Lung (tissue), 12 donors: ENCODE results near the gene ZNF467. TPM values are rescaled to one million over a fixed set of nuclear protein-coding genes. Genes with fewer than 3 reads are reported as not detected.

Experiments used
- ATAC-seq: fragments of 200-7000 bp; cut with Tn5 transposase; one replicate; pipeline ENCODE4 v1.9.1; 2020; ENCODE audit warnings: moderate number of reproducible peaks; ENCODE audit not compliant: insufficient read depth, low FRiP score
- DNase-seq, 3 donors: peaks; one replicate each; pipeline ENCODE4 v3.0.0-alpha.2; 2013 to 2017
- H3K27ac ChIP-seq, 2 donors: one replicate each; pipeline ENCODE4 v1.5.1; 2013; ENCODE audit warnings: mild to moderate bottlenecking in 2 of 2, moderate library complexity in 2 of 2, control low read depth in 1 of 2, inconsistent platforms in 1 of 2, low read depth in 1 of 2, low read length in 1 of 2
- H3K27me3 ChIP-seq, 3 donors: one replicate each; pipeline ENCODE4 v1.5.1; 2013; ENCODE audit warnings: low read length in 2 of 3; ENCODE audit not compliant: control insufficient read depth in 3 of 3, insufficient read depth in 3 of 3
- H3K36me3 ChIP-seq, 4 donors: one replicate each; pipeline ENCODE4 v1.5.1; 2013; ENCODE audit warnings: low read length in 4 of 4, mild to moderate bottlenecking in 1 of 4, moderate library complexity in 1 of 4; ENCODE audit not compliant: control insufficient read depth in 4 of 4, insufficient read depth in 4 of 4
- H3K4me1 ChIP-seq, 5 donors: one replicate each; pipeline ENCODE4 v1.5.1; 2013; ENCODE audit warnings: low read length in 5 of 5, mild to moderate bottlenecking in 2 of 5, moderate library complexity in 1 of 5; ENCODE audit not compliant: control insufficient read depth in 5 of 5, insufficient read depth in 5 of 5
- H3K4me3 ChIP-seq: one replicate; pipeline ENCODE4 v1.5.1; 2013; ENCODE audit warnings: mild to moderate bottlenecking, control low read depth, moderate library complexity
- H3K9ac ChIP-seq, 2 donors: one replicate each; pipeline ENCODE4 v1.5.1; 2013; ENCODE audit warnings: low read length in 2 of 2, control low read depth in 1 of 2; ENCODE audit not compliant: insufficient read depth in 1 of 2
- H3K9me3 ChIP-seq, 4 donors: one replicate each; pipeline ENCODE4 v1.5.1; 2013; ENCODE audit warnings: low read length in 3 of 4, mild to moderate bottlenecking in 1 of 4, moderate library complexity in 1 of 4; ENCODE audit not compliant: control insufficient read depth in 4 of 4, insufficient read depth in 3 of 4
- WGBS, 2 donors: extraction: QIAGEN DNeasy Blood & Tissue Kit; methylation state at CpG; one replicate each; pipeline ENCODE4 v1.1.7; 2013; 5-methylcytosine and 5-hydroxymethylcytosine counted together
- polyA plus RNA-seq, 2 donors: library from polyadenylated mRNA; stranded (reverse); fragments of 200-250 nt; gene quantifications; one replicate each; pipeline ENCODE4 v1.2.1, GENCODE V29; 2013
- total RNA-seq, 2 donors: library from RNA; depleted of rRNA in 1 of 2; stranded (reverse); fragments of >200 nt in 1 of 2; gene quantifications; one replicate each; pipeline ENCODE4 v1.2.1, GENCODE V29; 2014 to 2021
- TF ChIP-seq, protein P1 (sequence below): IDR thresholded peaks from 2 replicates; pipeline ENCODE4 v1.5.1; 2012; ENCODE audit warnings: mild to moderate bottlenecking; ENCODE audit errors: control extremely low read depth, extremely low read depth
- donor health status: control.
- donor health status: control.
- donor health status: Bipolar disorder and iron deficiency.
- donor health status: healthy.
- donor health status: DM: yes; HTN: yes; CAD: no.

The ZNF467 gene
- total and polyA plus RNA-seq, 4 donors: 9.8 to 27.2 (median 14.9) TPM

DNA sequence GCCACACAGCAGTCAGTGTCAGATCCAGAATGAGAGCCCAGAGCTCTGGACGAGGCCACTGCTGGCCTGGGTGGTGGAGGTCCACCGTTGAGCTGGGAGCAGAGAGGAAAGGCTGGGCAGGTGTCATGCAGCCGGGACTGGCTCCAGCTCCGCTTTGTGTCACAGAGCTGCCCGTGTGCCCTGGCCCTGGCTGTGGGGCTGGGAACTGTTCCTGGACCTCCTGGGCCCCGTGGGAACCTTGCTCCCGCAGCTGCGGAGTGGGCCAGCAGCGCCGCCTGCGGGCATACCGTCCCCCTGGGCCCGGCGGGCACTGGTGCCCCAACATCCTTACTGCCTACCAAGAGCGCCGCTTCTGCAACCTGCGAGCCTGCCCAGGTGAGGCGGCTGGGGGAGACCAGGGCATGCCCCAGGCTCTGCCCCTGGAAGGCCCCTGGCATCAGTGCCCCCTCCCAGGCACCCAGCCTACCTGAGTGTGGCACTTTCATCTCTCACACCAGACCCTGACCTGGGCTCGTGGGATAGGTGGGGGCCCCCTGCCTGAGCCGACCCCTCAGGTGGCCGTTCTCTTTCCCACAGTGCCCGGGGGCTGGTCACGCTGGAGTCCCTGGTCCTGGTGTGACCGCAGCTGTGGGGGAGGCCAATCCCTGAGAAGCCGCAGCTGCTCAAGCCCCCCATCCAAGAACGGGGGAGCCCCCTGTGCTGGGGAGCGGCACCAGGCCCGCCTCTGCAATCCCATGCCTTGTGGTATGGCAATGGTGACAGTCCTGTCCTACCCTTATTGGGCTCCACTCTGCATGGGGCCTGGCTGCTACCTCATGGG is 46.0 kb upstream of the ZNF467 start:
- no peak overlapping the region for H3K9ac ChIP-seq
- ATAC-seq (no peak), DNase-seq (no peak)
- TF ChIP-seq, protein P1, sequence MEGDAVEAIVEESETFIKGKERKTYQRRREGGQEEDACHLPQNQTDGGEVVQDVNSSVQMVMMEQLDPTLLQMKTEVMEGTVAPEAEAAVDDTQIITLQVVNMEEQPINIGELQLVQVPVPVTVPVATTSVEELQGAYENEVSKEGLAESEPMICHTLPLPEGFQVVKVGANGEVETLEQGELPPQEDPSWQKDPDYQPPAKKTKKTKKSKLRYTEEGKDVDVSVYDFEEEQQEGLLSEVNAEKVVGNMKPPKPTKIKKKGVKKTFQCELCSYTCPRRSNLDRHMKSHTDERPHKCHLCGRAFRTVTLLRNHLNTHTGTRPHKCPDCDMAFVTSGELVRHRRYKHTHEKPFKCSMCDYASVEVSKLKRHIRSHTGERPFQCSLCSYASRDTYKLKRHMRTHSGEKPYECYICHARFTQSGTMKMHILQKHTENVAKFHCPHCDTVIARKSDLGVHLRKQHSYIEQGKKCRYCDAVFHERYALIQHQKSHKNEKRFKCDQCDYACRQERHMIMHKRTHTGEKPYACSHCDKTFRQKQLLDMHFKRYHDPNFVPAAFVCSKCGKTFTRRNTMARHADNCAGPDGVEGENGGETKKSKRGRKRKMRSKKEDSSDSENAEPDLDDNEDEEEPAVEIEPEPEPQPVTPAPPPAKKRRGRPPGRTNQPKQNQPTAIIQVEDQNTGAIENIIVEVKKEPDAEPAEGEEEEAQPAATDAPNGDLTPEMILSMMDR: no peak
- peaks cover 0 to 11% (median 0%) of the 10 kb centered on the region in 5 donors for H3K4me1 ChIP-seq
- no peaks in the 10 kb centered on the region for H3K36me3 ChIP-seq
- H3K27me3 ChIP-seq: no peaks in the 10 kb centered on the region
- WGBS, 2 donors: 91 to 96% methylated on average over 28 of the region's 28 CpGs
- H3K9me3 ChIP-seq: no peaks in the 10 kb centered on the region
- no peak overlapping the region for H3K4me3 ChIP-seq
- H3K27ac ChIP-seq: no peak overlapping the region

DNA sequence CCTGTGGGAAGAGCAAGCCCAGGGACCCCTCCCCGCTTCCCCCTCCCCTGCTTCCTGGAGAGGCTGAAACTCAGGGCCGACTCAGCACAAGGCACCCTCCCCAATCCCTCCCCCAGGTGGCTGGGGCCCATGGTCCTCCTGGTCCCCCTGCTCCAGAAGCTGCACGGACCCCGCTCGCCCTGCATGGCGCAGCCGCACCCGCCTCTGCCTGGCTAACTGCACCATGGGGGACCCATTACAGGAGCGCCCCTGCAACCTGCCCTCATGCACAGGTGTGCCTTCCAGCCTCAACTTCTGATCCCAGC is 45.1 kb upstream of the ZNF467 start:
- no peak for ATAC-seq
- 78 to 83% methylated on average over 5 to 9 of the region's 9 CpGs for WGBS, 2 donors
- TF ChIP-seq, protein P1: no peak

DNA sequence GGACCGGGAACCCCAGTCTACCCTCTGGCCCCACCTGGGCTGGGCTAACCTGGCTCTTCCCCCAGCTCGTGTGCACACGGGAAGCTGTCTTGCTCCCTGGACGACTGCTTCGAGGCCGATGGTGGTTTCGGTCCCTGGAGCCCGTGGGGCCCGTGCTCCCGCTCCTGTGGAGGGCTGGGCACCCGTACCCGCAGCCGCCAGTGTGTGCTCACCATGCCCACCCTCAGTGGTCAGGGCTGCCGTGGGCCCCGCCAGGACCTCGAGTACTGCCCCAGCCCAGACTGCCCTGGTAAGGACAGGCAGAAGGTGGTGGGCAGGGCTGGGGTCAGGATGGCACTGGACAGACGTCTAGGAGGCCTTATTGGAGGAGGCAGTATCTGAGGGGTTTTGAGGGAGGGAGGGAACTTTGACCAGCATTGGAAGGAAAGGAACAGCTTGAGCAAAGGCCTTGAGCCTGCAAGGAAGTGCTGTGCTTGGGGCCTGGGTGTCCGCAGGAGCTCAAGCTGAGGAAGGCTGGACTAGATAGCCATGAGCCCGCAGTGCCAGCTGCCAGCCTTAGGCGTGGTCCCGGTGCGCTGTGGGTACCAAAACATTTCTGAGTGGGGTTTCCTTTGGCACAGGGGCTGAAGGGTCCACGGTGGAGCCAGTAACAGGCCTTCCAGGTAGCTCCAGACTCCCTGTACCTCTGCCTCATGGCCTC is 44.6 kb upstream of the ZNF467 start:
- no peak overlapping the region for H3K9ac ChIP-seq
- no peaks in the 10 kb centered on the region for H3K27me3 ChIP-seq
- TF ChIP-seq, protein P1: no peak
- ATAC-seq (no peak), DNase-seq (no peak)
- no peaks in the 10 kb centered on the region for H3K36me3 ChIP-seq
- H3K27ac ChIP-seq: no peak overlapping the region
- peaks cover 0 to 10% (median 0%) of the 10 kb centered on the region in 5 donors for H3K4me1 ChIP-seq
- H3K9me3 ChIP-seq: no peaks in the 10 kb centered on the region
- H3K4me3 ChIP-seq: no peak overlapping the region
- 88 to 91% methylated on average over 23 of the region's 23 CpGs for WGBS, 2 donors

More for the DNA sequence above, 45.1 kb upstream of the ZNF467 start:
- Histone ChIP-seq H3K4me1 (peaks cover 0 to 11% (median 0%) of the 10 kb centered on the region in 5 donors), H3K27ac (no peak overlapping the region), H3K36me3 (no peaks in the 10 kb centered on the region), H3K4me3 (no peak overlapping the region), H3K9ac (no peak overlapping the region), H3K9me3 (no peaks in the 10 kb centered on the region), H3K27me3 (no peaks in the 10 kb centered on the region)
- DNase-seq: no peak
